Heart right ventricle (tissue), 16 donors: Measurements from ENCODE around the gene LUZP2. TPM values are rescaled to one million over a fixed set of nuclear protein-coding genes. Genes with fewer than 3 reads are reported as not detected.

Source experiments
- ATAC-seq, 8 donors: fragments of 200-7000 bp; cut with Tn5 transposase; one replicate each; pipeline ENCODE4 v1.9.1; 2020; ENCODE audit warnings: mild to moderate bottlenecking in 8 of 8, moderate library complexity in 8 of 8, moderate number of reproducible peaks in 1 of 8
- DNase-seq, 2 donors: peaks; one replicate each; pipeline ENCODE4 v3.0.0-alpha.2; 2020
- H3K27ac ChIP-seq, 10 donors: fragments of 200-600 bp; sonication (generic) in 2 of 10; one replicate each; pipeline versions ENCODE4 v1.5.0 to v1.8.0; 2020 to 2022; ENCODE audit warnings: mild to moderate bottlenecking in 3 of 10
- H3K27me3 ChIP-seq, 7 donors: fragments of 200-600 bp; one replicate each; pipeline ENCODE4 v1.8.0; 2021 to 2022; ENCODE audit warnings: mild to moderate bottlenecking in 2 of 7
- H3K36me3 ChIP-seq, 9 donors: fragments of 200-600 bp; sonication (generic) in 1 of 9; one replicate each; pipeline versions ENCODE4 v1.5.0 to v1.8.0; 2020 to 2022; ENCODE audit warnings: mild to moderate bottlenecking in 2 of 9
- H3K4me1 ChIP-seq, 9 donors: fragments of 200-600 bp; sonication (generic) in 1 of 9; one replicate each; pipeline versions ENCODE4 v1.5.0 to v1.8.0; 2020 to 2022; ENCODE audit warnings: mild to moderate bottlenecking in 4 of 9
- H3K4me3 ChIP-seq, 10 donors: fragments of 200-600 bp; sonication (generic) in 2 of 10; one replicate each; pipeline versions ENCODE4 v1.5.0 to v1.8.0; 2020 to 2022; ENCODE audit warnings: mild to moderate bottlenecking in 7 of 10, moderate library complexity in 2 of 10
- H3K9me3 ChIP-seq, 11 donors: fragments of 200-600 bp in 10 of 11; sonication (generic) in 2 of 11; one replicate each; pipeline versions ENCODE4 v1.5.0 to v1.8.0; 2013 to 2022; ENCODE audit warnings: mild to moderate bottlenecking in 2 of 11, control low read depth in 1 of 11, moderate library complexity in 1 of 11
- CTCF ChIP-seq, 9 donors: fragments of 200-600 bp; sonication (generic) in 2 of 9; IDR thresholded peaks; one replicate each; pipeline versions ENCODE4 v1.5.0 to v1.8.0; 2021 to 2022; ENCODE audit warnings: antibody characterized with exemption in 9 of 9, mild to moderate bottlenecking in 5 of 9, moderate library complexity in 1 of 9
- WGBS, 2 donors: extraction: QIAGEN DNeasy Blood & Tissue Kit; methylation state at CpG; one replicate each; pipeline ENCODE4 v1.1.7; 2013; ENCODE audit warnings: inconsistent platforms in 1 of 2; 5-methylcytosine and 5-hydroxymethylcytosine counted together
- intact Hi-C, 10 donors: fragments of 100-400 bp; cut with DNase I; formaldehyde crosslinking; loops; one replicate each; pipeline versions ENCODE4 v1.11.1 to v1.14.2; 2022
- polyA plus RNA-seq, 2 donors: library from polyadenylated mRNA; stranded (reverse); fragments of 200-250 nt; gene quantifications; one replicate each; pipeline ENCODE4 v1.2.3, GENCODE V29; 2013
- total RNA-seq, 10 donors: library from RNA; stranded (reverse); fragmentation: NEBNext Ultra II Directional in 3 of 10; extraction: Animal tissue kit (Norgen Biotek cat#: 25700) in 3 of 10; gene quantifications; one replicate each; pipeline versions ENCODE4 v1.2.1 to v1.2.4, GENCODE V29; 2021 to 2023
- donor health status: Arrhythmogenic right ventricular cardiomyopathy.
- donor health status: ischemic (EF 13 %, LVEDD 7.1; RV severe dilation, severe dysfunction).
- donor health status: healthy with polysubstance abuse.
- donor health status: DM: no; HTN: yes; CAD: no.
- donor health status: DM: no; HTN: no; CAD: no.
- donor health status: ischemic (EF 25% LVEDD 6.9; RV normal size, moderate dysfunction).
- donor health status: ischemic (EF 25% LVEDD 5.7; RV mildly dilated, moderate dysfunction).
- donor health status: healthy.
- donor health status: DM: yes; HTN: yes; CAD: no.
- donor health status: Ischemic cardiomyopathy.
- donor health status: ischemic (EF 35%, LVEDD 5.7; RV mildly dilated, moderate dysfunction).
- donor health status: nonischemic (EF 11% LVEDD 7.7; RV severe dilation, severe dysfunction).
- donor health status: DM: yes; HTN: yes; CAD: no.
- donor health status: PGD.
- donor health status: ischemic (EF 29% LVEDD 5.4; RV normal size, mild dysfunction).
- donor health status: nonischemic (EF 23%, LVEDD 6.1; RV moderate dilation, normal function).

The LUZP2 gene
- total and polyA plus RNA-seq, 12 donors = 0.07 to 0.46 (median 0.18) TPM; not detected in 6

- Histone ChIP-seq H3K27me3 (no peaks in the 10 kb centered on the region), H3K27ac (no peak overlapping the region), H3K4me1 (no peaks in the 10 kb centered on the region), H3K9me3 (no peaks in the 10 kb centered on the region), H3K4me3 (no peak overlapping the region), H3K36me3 (no peaks in the 10 kb centered on the region)
- WGBS, 2 donors = 87 to 93% methylated on average over 1 of the region's 1 CpG
- no peak for TF ChIP-seq CTCF (IDR thresholded peaks at IDR 0.05)
- intact Hi-C loops = no loop called here
- DNase-seq = no peak
- ATAC-seq = no peak
These were observed 121.0 kb downstream of the LUZP2 start for GRCh38 chr11:24617856-24618255.

GRCh38 chr11:24619900-24620299 is 123.0 kb downstream of the LUZP2 start:
- Histone ChIP-seq H3K36me3 (no peaks in the 10 kb centered on the region), H3K4me1 (no peaks in the 10 kb centered on the region), H3K27ac (no peak overlapping the region), H3K4me3 (no peak overlapping the region), H3K27me3 (no peaks in the 10 kb centered on the region), H3K9me3 (no peaks in the 10 kb centered on the region)
- ATAC-seq (no peak), DNase-seq (no peak)
- WGBS, 2 donors = 80 to 91% methylated on average over 1 of the region's 1 CpG
- intact Hi-C loops = no loop called here
- TF ChIP-seq CTCF (IDR thresholded peaks at IDR 0.05) = no peak

GRCh38 chr11:24622262-24622661 is 125.4 kb downstream of the LUZP2 start:
- WGBS, 2 donors = 73 to 85% methylated on average over 6 of the region's 6 CpGs

GRCh38 chr11:24623121-24623520 is 126.3 kb downstream of the LUZP2 start:
- Histone ChIP-seq H3K9me3 (no peaks in the 10 kb centered on the region), H3K27ac (no peak overlapping the region), H3K27me3 (no peaks in the 10 kb centered on the region), H3K4me3 (no peak overlapping the region), H3K36me3 (no peaks in the 10 kb centered on the region), H3K4me1 (no peaks in the 10 kb centered on the region)
- TF ChIP-seq CTCF (IDR thresholded peaks at IDR 0.05) = no peak
- WGBS, 2 donors = 0 to 53% methylated on average over 1 of the region's 1 CpG
- intact Hi-C loops = no loop called here
- ATAC-seq (no peak), DNase-seq (no peak)

More at GRCh38 chr11:24622262-24622661, 125.4 kb downstream of the LUZP2 start:
- intact Hi-C loops = no loop called here
- no peak for TF ChIP-seq CTCF (IDR thresholded peaks at IDR 0.05)
- Histone ChIP-seq H3K9me3 (no peaks in the 10 kb centered on the region), H3K27ac (no peak overlapping the region), H3K4me3 (no peak overlapping the region), H3K36me3 (no peaks in the 10 kb centered on the region), H3K27me3 (no peaks in the 10 kb centered on the region), H3K4me1 (no peaks in the 10 kb centered on the region)
- DNase-seq = no peak
- no peak for ATAC-seq
